HUES6 (cell line): ENCODE measurements around the gene HIBADH.
"Not testable (repeated sequence)": the region's sequence is repeated elsewhere in the genome, so short reads cannot be mapped to it uniquely, and the experiment has no call there.

Experiments used
- H3K27ac ChIP-seq: 2 replicates; pipeline ENCODE4 v1.7.0; 2013; ENCODE audit warnings: low read depth, mild to moderate bottlenecking, low read length, inconsistent platforms
- H3K27me3 ChIP-seq: 2 replicates; pipeline ENCODE4 v1.6.1; 2013; ENCODE audit warnings: low read length; ENCODE audit not compliant: control insufficient read depth, insufficient read depth
- H3K36me3 ChIP-seq: 2 replicates; pipeline ENCODE4 v1.6.1; 2013; ENCODE audit warnings: low read length; ENCODE audit not compliant: control insufficient read depth, insufficient read depth
- H3K4me1 ChIP-seq: 2 replicates; pipeline ENCODE4 v1.6.1; 2013; ENCODE audit warnings: low read length; ENCODE audit not compliant: control insufficient read depth, insufficient read depth
- H3K4me3 ChIP-seq: 2 replicates; pipeline ENCODE4 v1.5.1; 2013; ENCODE audit warnings: low read depth, low read length
- H3K9ac ChIP-seq: one replicate; pipeline ENCODE4 v1.6.1; 2013; ENCODE audit warnings: mild to moderate bottlenecking, low read length
- H3K9me3 ChIP-seq: 2 replicates; pipeline ENCODE4 v1.6.1; 2013; ENCODE audit warnings: low read depth, low read length; ENCODE audit not compliant: control insufficient read depth, insufficient read depth

HIBADH gene

DNA sequence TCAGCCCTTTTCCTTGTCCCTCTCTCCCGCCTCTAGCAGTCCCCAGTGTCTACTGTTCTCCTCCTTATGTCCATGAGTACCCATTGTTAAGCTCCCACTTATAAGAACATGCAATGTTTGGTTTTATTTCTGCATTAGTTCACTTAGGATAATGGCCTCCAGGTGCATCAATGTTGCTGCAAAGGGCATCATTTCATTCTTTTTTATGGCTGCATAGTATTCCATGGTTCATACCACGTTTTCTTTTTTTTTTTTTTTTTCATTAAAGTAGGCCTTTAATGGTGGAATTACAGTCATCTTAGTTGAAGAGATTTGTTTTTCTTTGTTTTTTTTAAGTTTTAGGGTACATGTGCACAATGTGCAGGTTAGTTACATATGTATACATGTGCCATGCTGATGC, 160.8 kb downstream of the HIBADH start:
- not testable (repeated sequence) for H3K4me1 ChIP-seq, H3K9ac ChIP-seq, H3K27ac ChIP-seq, H3K9me3 ChIP-seq, H3K4me3 ChIP-seq, H3K27me3 ChIP-seq, H3K36me3 ChIP-seq

DNA sequence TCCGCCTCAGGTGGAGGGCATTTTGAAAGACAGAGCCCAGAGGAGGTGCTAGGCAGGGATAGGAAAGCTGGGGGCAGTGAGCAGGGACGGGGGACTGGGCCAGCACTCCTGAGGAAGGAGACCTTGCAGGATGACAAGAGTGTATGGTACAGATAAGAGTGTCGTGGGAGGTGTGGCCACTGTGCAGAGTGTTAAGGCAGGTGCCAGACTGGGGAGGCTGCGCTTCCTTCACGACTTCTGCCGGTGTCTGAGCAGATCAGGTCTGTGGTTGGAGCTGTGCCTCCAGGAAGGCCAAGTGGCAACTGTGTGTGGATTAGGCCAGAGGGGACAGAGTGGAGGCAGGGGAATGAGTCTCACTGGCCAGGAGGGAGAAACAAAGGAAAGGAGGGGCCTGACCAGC, 161.7 kb downstream of the HIBADH start:
- Histone ChIP-seq H3K4me3 (no peak overlapping the region), H3K36me3 (no peaks in the 10 kb centered on the region), H3K27me3 (no peaks in the 10 kb centered on the region), H3K9me3 (no peaks in the 10 kb centered on the region), H3K27ac (no peak overlapping the region), H3K4me1 (no peaks in the 10 kb centered on the region), H3K9ac (no peak overlapping the region)

DNA sequence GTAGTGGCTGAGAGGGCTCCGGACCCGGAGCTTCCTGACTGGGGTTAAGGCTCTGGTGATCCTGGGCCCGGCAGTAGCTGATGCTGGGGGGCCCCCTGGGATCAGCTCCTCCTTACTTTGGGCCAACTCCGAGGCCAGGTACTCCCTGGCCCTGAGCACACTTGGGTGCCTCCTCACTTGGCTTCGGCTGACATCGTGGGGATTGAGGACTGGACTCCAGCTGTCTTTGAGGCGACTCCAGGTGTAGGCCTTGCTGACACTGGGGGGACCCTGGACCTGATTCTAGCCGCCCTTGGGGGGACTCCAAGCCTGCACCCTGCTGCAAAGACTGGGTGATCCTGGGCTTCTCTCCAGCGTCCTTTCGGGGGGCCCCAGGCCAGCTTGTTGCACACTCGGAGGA, 170.5 kb downstream of the HIBADH start:
- H3K36me3 ChIP-seq = no peaks in the 10 kb centered on the region
- no peak overlapping the region for H3K27ac ChIP-seq
- H3K27me3 ChIP-seq = 0 out of 2 replicates have a peak, but pooled peaks cover 3% of the 10 kb centered on the region
- peaks cover 5% of the 10 kb centered on the region; the same call in 1 of the 2 replicates for H3K9me3 ChIP-seq
- no peak overlapping the region for H3K4me3 ChIP-seq
- no peaks in the 10 kb centered on the region for H3K4me1 ChIP-seq
- no peak overlapping the region for H3K9ac ChIP-seq

DNA sequence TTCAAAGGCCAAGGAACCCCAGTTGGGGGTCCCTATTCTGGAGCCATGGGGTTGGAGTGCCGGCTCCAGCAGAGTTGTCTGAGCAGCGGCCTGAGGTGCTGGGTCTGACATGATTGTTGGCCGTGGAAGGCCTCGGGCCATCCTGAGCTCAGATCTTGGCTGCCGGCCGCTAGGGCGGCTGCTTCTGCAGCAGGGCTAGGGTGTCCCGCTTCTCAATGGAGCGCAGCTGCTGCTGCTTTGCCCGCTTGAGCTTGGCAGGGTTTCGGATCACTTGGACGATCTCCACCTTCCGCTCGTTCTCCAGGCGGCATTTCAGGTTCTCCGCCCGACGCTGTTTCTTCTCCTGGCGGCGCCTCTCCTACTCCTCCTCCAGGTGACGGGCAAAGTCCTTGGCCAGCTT, 171.1 kb downstream of the HIBADH start:
- no peaks in the 10 kb centered on the region for H3K4me1 ChIP-seq
- no peak overlapping the region for H3K9ac ChIP-seq
- peaks cover 5% of the 10 kb centered on the region; the same call in 1 of the 2 replicates for H3K9me3 ChIP-seq
- 0 out of 2 replicates have a peak, but pooled peaks cover 3% of the 10 kb centered on the region for H3K27me3 ChIP-seq
- H3K4me3 ChIP-seq = no peak overlapping the region
- no peaks in the 10 kb centered on the region for H3K36me3 ChIP-seq
- H3K27ac ChIP-seq = no peak overlapping the region

DNA sequence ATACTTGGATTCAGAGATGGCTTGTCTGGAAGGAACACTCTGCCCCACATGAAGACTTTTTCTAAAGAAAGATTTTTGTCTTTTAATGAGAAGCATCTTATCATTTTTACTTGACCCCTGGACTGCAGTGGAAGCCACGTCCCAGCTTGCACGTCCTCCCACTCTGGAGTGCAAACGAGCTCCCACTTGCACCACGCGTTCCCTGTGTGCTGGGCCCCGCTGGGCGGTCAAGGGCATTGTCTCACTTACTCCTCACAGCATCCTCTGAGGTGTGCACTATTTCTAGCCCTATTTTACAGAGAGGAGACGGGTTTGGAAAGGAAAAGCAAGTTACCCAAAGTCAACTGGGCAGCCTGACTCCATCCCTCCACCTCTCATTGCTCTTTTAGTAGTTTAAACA, 175.2 kb downstream of the HIBADH start:
- H3K9me3 ChIP-seq = peaks cover 5% of the 10 kb centered on the region; the same call in 1 of the 2 replicates
- H3K4me1 ChIP-seq = no peaks in the 10 kb centered on the region
- H3K27ac ChIP-seq = no peak overlapping the region
- H3K9ac ChIP-seq = no peak overlapping the region
- no peak overlapping the region for H3K4me3 ChIP-seq
- H3K36me3 ChIP-seq = no peaks in the 10 kb centered on the region
- H3K27me3 ChIP-seq = 0 out of 2 replicates have a peak, but pooled peaks cover 3% of the 10 kb centered on the region

DNA sequence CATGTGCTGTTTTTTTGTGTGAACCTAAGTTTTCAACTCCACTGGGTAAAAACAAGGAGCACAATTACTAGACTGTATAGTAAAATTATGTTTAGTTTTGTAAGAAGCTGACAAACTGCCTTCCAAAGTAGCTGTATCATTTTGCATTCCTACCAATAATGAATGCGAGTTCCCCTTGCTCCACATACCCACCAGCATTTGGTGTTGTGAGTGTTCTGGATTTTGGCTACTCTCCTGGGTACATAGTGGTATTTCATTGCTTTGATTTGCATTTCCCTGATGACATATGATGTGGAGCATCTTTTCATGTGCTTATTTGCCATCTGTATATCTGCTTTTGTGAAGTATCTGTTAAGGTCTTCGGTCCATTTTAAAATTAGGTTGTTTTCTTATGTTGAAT, 178.2 kb downstream of the HIBADH start:
- H3K27me3 ChIP-seq = 0 out of 2 replicates have a peak, but pooled peaks cover 3% of the 10 kb centered on the region

DNA sequence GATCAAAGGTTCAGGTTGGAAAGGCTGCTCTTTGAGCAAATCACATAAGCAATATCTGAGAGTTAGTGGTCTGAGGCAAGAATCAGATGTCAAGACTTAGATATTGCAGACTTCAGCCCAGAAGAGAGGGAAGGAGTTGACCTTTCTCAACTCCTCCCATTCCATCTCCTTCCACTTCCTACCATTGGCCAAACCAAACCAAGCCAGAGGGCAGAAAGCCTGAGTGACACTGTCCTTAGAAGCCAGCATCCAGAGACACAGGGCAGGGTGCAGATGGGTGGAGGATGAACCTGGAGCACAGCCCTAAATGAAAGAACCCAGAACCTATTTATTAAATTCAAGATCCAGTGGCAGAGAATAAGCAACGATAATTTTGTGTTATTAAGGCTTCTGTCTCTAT, 180.5 kb downstream of the HIBADH start:
- H3K27me3 ChIP-seq = no peaks in the 10 kb centered on the region

More for the DNA sequence above, 178.2 kb downstream of the HIBADH start:
- no peaks in the 10 kb centered on the region for H3K9me3 ChIP-seq
- H3K4me1 ChIP-seq = no peaks in the 10 kb centered on the region
- H3K36me3 ChIP-seq = no peaks in the 10 kb centered on the region
- H3K4me3 ChIP-seq = no peak overlapping the region
- H3K27ac ChIP-seq = no peak overlapping the region
- H3K9ac ChIP-seq = no peak overlapping the region

DNA sequence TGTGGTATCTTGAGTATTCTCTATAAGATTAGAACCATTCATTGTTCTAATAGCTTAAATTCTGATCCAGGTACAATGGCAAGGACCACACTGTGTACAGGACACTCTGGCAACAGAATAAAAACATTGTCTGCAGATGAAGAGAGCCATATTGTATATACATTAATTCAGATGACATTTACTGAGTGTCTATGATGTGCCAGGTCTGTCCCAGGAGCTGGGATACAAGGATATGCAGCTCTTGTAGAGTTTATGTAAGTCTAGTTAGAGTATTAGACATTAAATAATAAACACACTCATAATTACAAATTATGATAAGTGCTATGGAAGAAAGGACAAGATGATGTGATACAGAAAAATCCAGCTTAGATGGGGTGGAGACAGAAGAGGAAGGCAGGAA, 184.1 kb downstream of the HIBADH start:
- H3K4me3 ChIP-seq = no peak overlapping the region
- H3K27me3 ChIP-seq = no peaks in the 10 kb centered on the region
- H3K9me3 ChIP-seq = no peaks in the 10 kb centered on the region
- H3K36me3 ChIP-seq = no peaks in the 10 kb centered on the region
- no peak overlapping the region for H3K9ac ChIP-seq
- no peaks in the 10 kb centered on the region for H3K4me1 ChIP-seq
- no peak overlapping the region for H3K27ac ChIP-seq

More for the DNA sequence above, 180.5 kb downstream of the HIBADH start:
- Histone ChIP-seq H3K9ac (no peak overlapping the region), H3K4me1 (no peaks in the 10 kb centered on the region), H3K9me3 (no peaks in the 10 kb centered on the region), H3K4me3 (no peak overlapping the region), H3K27ac (no peak overlapping the region), H3K36me3 (no peaks in the 10 kb centered on the region)

DNA sequence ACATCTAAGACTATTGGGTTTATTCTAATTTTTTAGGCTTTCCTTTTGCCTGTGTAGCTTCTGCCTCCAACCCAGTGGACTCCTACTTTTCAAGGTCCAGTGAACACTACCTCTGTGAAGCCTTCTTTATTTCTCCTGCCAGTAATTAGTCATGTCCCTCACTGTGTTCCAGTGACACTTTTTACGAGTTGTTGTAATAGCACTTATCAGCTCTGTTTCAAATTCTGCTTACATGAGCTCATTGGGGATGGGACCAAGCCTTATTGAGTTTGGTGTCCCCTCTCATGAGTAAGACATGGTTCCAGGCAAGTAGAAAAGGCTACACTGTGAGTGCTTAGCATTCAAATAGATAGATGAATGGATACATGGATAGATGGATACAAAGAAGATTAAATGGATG, 184.6 kb downstream of the HIBADH start:
- Histone ChIP-seq H3K4me1 (no peaks in the 10 kb centered on the region), H3K27me3 (no peaks in the 10 kb centered on the region), H3K9ac (no peak overlapping the region), H3K27ac (no peak overlapping the region), H3K4me3 (no peak overlapping the region), H3K9me3 (no peaks in the 10 kb centered on the region), H3K36me3 (no peaks in the 10 kb centered on the region)

DNA sequence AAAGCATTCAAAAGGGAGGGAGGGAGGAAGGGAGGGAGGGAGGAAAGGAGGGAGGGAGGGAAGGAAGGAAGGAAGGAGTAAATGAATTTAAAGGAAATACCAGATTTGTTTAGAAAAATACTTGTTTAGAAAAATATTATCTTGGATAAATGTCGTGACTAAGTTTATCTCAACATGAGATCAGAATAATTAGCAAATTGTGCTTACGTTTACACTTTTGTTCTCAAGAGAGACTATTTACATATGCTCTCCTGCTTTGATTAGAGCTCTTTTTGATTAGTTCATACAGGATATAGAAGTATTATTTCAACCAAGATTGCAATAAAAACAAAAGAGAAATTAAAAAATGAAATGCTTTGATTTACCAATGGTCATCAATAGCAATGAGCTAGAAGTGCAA, 186.2 kb downstream of the HIBADH start:
- Histone ChIP-seq H3K9me3 (no peaks in the 10 kb centered on the region), H3K36me3 (no peaks in the 10 kb centered on the region), H3K27ac (no peak overlapping the region), H3K27me3 (no peaks in the 10 kb centered on the region), H3K9ac (no peak overlapping the region), H3K4me3 (no peak overlapping the region), H3K4me1 (no peaks in the 10 kb centered on the region)
